K562 (cell line): ENCODE results near the gene AMBRA1. TPM values are rescaled to one million over a fixed set of nuclear protein-coding genes. Genes with fewer than 3 reads are reported as not detected.

ENCODE experiments used
- ARID4B ChIP-seq: sonication (generic); formaldehyde crosslinking; IDR thresholded peaks from 2 replicates; pipeline ENCODE4 v1.8.0; 2022; ENCODE audit warnings: mild to moderate bottlenecking, missing genetic modification reagents
- CBFA2T2 ChIP-seq: fragments of 450-650 bp; conservative IDR thresholded peaks from 2 replicates; pipeline ENCODE4 v1.6.1; 2017; ENCODE audit warnings: mild to moderate bottlenecking
- EGR1 ChIP-seq: fragments of 450-650 bp; conservative IDR thresholded peaks from 2 replicates; pipeline ENCODE4 v1.6.1; 2017; ENCODE audit warnings: mild to moderate bottlenecking
- ESRRB ChIP-seq: fragments of 250-450 bp; sonication (Bioruptor Pico); IDR thresholded peaks from 2 replicates; pipeline ENCODE4 v1.5.0; 2020; ENCODE audit warnings: mild to moderate bottlenecking, moderate library complexity, borderline replicate concordance
- ETV1 ChIP-seq: fragments of 450-650 bp; conservative IDR thresholded peaks from 2 replicates; pipeline ENCODE4 v1.6.1; 2016; ENCODE audit warnings: missing genetic modification characterization, control low read depth, low read depth, missing compliant biosample characterization
- HOMEZ ChIP-seq: fragments of 250-450 bp; sonication (Bioruptor Pico); IDR thresholded peaks from 2 replicates; pipeline ENCODE4 v1.4.0; 2020; ENCODE audit warnings: mild to moderate bottlenecking, moderate library complexity
- MBD1 ChIP-seq: fragments of 250-450 bp; sonication (Bioruptor Pico); IDR thresholded peaks from 2 replicates; pipeline ENCODE4 v1.8.0; 2022; ENCODE audit warnings: inconsistent platforms
- NR0B1 ChIP-seq: fragments of 450-650 bp; IDR thresholded peaks from one replicate; pipeline ENCODE4 v1.6.1; 2018; ENCODE audit warnings: mild to moderate bottlenecking, moderate library complexity; ENCODE audit not compliant: partially characterized antibody
- PRPF4 ChIP-seq: fragments of 200-400 bp; formaldehyde crosslinking; IDR thresholded peaks from one replicate; pipeline ENCODE4 v1.6.1; 2017; ENCODE audit warnings: low read length, low read depth, mild to moderate bottlenecking; ENCODE audit not compliant: insufficient read depth, poor library complexity, severe bottlenecking
- RCOR1 ChIP-seq, 2 experiments: IDR thresholded peaks; 2 replicates each; pipeline ENCODE4 v1.6.1; 2012; ENCODE audit warnings: low read depth in 2 of 2, low read length in 2 of 2, borderline replicate concordance in 1 of 2, improper control_type of control experiment in 1 of 2
- SP1 ChIP-seq: sonication (generic); formaldehyde crosslinking; IDR thresholded peaks from 2 replicates; pipeline ENCODE4 v1.8.1; 2022; ENCODE audit warnings: mild to moderate bottlenecking, missing genetic modification reagents
- SRSF9 ChIP-seq: fragments of 200-400 bp; formaldehyde crosslinking; IDR thresholded peaks from 2 replicates; pipeline ENCODE4 v1.6.1; 2017; ENCODE audit warnings: low read depth, low read length, borderline replicate concordance
- VEZF1 ChIP-seq: fragments of 200-800 bp; sonication (Bioruptor generic); IDR thresholded peaks from 2 replicates; pipeline ENCODE4 v1.6.1; 2017; ENCODE audit warnings: missing genetic modification characterization, missing compliant biosample characterization
- ZNF316 ChIP-seq: fragments of 450-650 bp; IDR thresholded peaks from 2 replicates; pipeline ENCODE4 v1.6.1; 2016
- ZNF584 ChIP-seq: fragments of 200-800 bp; sonication (Bioruptor generic); IDR thresholded peaks from 2 replicates; pipeline ENCODE4 v1.6.1; 2016; ENCODE audit warnings: low read depth, mild to moderate bottlenecking, missing genetic modification characterization, missing compliant biosample characterization
- polyA plus RNA-seq, 8 experiments: library from polyadenylated mRNA; depleted of rRNA in 4 of 8; stranded (reverse) in 5 of 8; unstranded in 3 of 8; fragments of >200 nt; fragmentation: Nextera tagmentation in 2 of 8; fragmentation: Illumina TruSeq in 1 of 8; extraction: Ambion mirVana in 2 of 8; extraction: Trizol in 1 of 8; gene quantifications; 2 replicates each; pipeline versions ENCODE4 v1.2.1 to v1.2.3, GENCODE V29; 2011 to 2014; ENCODE audit warnings: inconsistent platforms in 1 of 8, missing spikeins in 1 of 8
- total RNA-seq, 7 experiments: library from RNA; depleted of rRNA in 6 of 7; stranded (reverse); fragments of >200 nt in 6 of 7; fragmentation: Illumina TruSeq in 2 of 7; extraction: Trizol in 2 of 7; gene quantifications; 2 replicates each; pipeline versions ENCODE4 v1.2.1 to v1.2.3, GENCODE V29; 2011 to 2021; ENCODE audit warnings: low replicate concordance in 1 of 7

Gene AMBRA1
- total and polyA plus RNA-seq, 9 of the 15 experiments (the other 6 are each of a cell fraction or from before 2014, with no cell fraction given): 0.15 to 24.5 (median 13.0) TPM

- TF ChIP-seq ARID4B (0 out of 2 replicates have a peak, but pooled peaks have one; percentile 21), CBFA2T2 (no peak), PRPF4 (no peak), SP1 (CRISPR knock-in tag) (no peak), ETV1 (tag) (peak; percentile 39; the same call in 1 of the 2 replicates), SRSF9 (no peak), NR0B1 (no peak), RCOR1 (IDR thresholded peaks at IDR 0.05; ENCODE audit: borderline replicate concordance in 1 of 2, low read depth in 2 of 2, low read length in 2 of 2) (no peak), ZNF584 (CRISPR knock-in tag) (no peak), MBD1 (no peak), ZNF316 (no peak), HOMEZ (CRISPR knock-in tag) (no peak), EGR1 (peak; percentile 44), ESRRB (CRISPR knock-in tag) (no peak), VEZF1 (CRISPR knock-in tag) (peak; percentile 50)
These were observed 226.4 kb downstream of the AMBRA1 start (continued) for GRCh38 chr11:46367244-46367915.
